ENCODE measurements around the gene SHOC2. TPM values are rescaled to one million over a fixed set of nuclear protein-coding genes. Genes with fewer than 3 reads are reported as not detected.

Gene SHOC2
- polyA plus RNA-seq, 3 donors = 13.9 to 69.9 (median 68.9) TPM

DNA sequence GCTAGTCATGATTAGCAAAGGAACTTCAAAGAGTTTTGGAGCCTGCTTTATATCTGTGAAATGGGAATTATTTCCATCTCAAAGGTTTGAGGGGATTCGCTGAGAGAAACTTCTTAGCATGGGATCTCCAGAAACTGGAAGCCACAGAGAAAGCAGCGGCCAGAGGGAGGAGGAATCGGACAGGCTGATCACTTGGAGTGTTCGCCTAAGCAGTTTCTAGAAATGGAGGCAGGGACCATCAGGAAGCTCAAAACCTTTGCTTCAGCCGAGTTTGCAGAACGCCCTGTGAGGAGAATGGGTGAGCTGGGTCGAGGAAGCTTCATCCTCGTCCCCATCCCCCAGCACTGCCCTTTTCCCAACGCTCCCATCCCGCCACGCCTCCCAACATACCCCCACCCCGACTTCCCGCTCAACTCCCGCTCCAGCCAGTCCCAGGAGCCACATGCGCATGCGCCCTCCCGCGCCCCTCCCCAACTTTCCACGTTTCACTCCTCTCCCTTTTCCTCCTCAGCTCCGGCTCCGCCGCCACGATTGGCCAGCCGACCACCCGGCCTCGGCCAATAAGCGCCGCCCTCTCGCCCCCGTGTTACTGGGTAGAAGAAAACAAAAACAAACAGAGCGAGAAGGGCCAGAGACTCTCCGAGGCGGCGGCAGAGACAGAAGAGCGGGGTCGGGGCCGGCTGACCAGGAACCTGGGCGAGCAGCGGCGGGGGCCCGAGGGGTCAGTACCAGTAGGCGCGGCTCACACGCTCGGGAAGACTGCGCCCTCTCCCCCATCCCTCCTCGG lies 47.9 kb upstream of the SHOC2 start, which contains the start of gene PDCD4:
TSS of gene PDCD4 (plus strand) at position 631 of the 787 bp plus-strand sequence. CDS start 4,100 bp downstream, outside the sequence.
- peaks cover 6 to 7% of the 10 kb centered on the region in 2 donors for H3K36me3 ChIP-seq (replicated peaks in 1 of 2; ENCODE audit: control insufficient read depth in 1 of 2, insufficient read depth in 2 of 2, low read length in 2 of 2)
- TF ChIP-seq, protein P1, sequence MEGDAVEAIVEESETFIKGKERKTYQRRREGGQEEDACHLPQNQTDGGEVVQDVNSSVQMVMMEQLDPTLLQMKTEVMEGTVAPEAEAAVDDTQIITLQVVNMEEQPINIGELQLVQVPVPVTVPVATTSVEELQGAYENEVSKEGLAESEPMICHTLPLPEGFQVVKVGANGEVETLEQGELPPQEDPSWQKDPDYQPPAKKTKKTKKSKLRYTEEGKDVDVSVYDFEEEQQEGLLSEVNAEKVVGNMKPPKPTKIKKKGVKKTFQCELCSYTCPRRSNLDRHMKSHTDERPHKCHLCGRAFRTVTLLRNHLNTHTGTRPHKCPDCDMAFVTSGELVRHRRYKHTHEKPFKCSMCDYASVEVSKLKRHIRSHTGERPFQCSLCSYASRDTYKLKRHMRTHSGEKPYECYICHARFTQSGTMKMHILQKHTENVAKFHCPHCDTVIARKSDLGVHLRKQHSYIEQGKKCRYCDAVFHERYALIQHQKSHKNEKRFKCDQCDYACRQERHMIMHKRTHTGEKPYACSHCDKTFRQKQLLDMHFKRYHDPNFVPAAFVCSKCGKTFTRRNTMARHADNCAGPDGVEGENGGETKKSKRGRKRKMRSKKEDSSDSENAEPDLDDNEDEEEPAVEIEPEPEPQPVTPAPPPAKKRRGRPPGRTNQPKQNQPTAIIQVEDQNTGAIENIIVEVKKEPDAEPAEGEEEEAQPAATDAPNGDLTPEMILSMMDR (IDR thresholded peaks at IDR 0.05) = no peak
- peaks cover 43 to 63% of the 10 kb centered on the region in 2 donors for H3K4me1 ChIP-seq (ENCODE audit: control insufficient read depth in 1 of 2, insufficient read depth in 2 of 2, low read length in 2 of 2)
- peak within 1 kb of the TSS; percentile 88 for H3K4me2 ChIP-seq (replicated peaks; ENCODE audit: extremely low read depth, low read length, poor library complexity, severe bottlenecking)
- H4K20me1 ChIP-seq (ENCODE audit: insufficient read depth, low read length) = peaks cover 27% of the 10 kb centered on the region
- peak within 1 kb of the TSS; percentile 84 for H2AFZ ChIP-seq (ENCODE audit: insufficient read depth, low read depth, low read length, poor library complexity, severe bottlenecking)
- WGBS (ENCODE audit: insufficient coverage) = under 1% methylated on average over 42 of the region's 47 CpGs
- Mint-ChIP-seq H3K27me3 (ENCODE audit: low read depth in 3 of 3) (peaks cover 0 to 2% (median 0%) of the 10 kb centered on the region in 3 donors), H3K36me3 (peaks cover 0 to 7% of the 10 kb centered on the region in 2 donors), H3K27ac (peak within 1 kb of the TSS; percentile 87 to 96 (median 94)), H3K9me3 (no peaks in the 10 kb centered on the region), H3K4me1 (peaks cover 61% of the 10 kb centered on the region), H3K4me3 (peak within 1 kb of the TSS; percentile 91 to 92)
- DNase-seq = peak; percentile 90 to 95 (median 94)
- intact Hi-C loops (cut with micrococcal nuclease) = loop anchor here (1.0 to 10.0 kb wide), 5 partner anchors 9 to 67 kb away; partner anchors contain the start of genes BBIP1 (in 1 of the 2) and SHOC2 (in 1 of the 2)
- H3K79me2 ChIP-seq (ENCODE audit: insufficient read depth, low read length) = peaks cover 57% of the 10 kb centered on the region
- H3K27ac ChIP-seq (ENCODE audit: low read depth in 1 of 2, low read length in 2 of 2) = peak within 1 kb of the TSS; percentile 88 to 92
- no peaks in the 10 kb centered on the region for H3K9me3 ChIP-seq (replicated peaks in 1 of 2; ENCODE audit: control insufficient read depth in 1 of 2, insufficient read depth in 1 of 2, low read length in 2 of 2)
- H3K9ac ChIP-seq (ENCODE audit: insufficient read depth, low read length, poor library complexity, severe bottlenecking) = peak within 1 kb of the TSS; percentile 93
- no peaks in the 10 kb centered on the region for H3K27me3 ChIP-seq (ENCODE audit: control insufficient read depth in 2 of 2, insufficient read depth in 2 of 2, low read length in 2 of 2)
- peak within 1 kb of the TSS; percentile 88 to 95 (median 89) for H3K4me3 ChIP-seq (replicated peaks in 1 of 3; ENCODE audit: low read depth in 2 of 3, low read length in 3 of 3)

DNA sequence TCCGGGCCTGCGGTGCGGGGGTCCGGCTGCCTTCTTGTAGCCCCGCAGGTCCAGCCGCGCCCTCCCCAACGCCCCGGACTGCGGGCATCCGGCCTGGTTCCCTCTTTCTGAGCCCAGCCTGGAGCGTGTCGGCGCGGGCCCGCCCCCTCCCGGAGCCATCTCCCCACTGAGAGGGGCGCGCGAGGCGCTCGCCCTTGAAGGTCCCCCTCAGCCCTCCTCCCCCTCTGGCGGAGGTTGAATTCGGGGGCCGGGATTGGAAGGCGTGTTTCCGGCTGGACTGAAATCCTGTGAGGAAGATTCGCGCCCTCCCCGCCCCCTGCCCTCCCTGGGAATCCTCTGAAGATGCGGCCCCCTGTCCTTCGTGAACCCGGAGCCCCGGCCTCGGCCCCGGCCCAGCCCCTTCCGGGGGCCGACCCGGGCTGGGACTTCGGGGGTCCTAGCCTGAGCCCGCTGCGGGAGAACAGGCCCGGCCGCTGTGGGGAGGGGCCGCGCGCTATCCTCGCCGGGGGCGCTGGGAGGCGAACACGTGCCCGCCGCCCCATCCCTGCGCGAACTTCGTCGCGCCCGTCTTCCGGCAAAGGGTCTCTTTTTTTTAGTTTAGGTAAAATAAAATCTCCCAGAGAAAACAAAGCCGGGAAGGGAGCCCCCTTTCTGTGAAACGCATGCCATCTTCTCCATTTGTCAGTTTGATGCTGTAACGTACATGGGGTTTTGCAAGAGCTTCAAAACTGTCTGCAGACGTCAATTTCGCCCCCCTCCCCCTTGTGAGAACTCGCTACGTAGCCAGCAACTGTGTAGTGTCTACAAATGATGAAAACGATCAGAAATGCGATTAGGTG lies 47.0 kb upstream of the SHOC2 start:
- H4K20me1 ChIP-seq (ENCODE audit: insufficient read depth, low read length) = peaks cover 36% of the 10 kb centered on the region
- Mint-ChIP-seq H3K4me3 (peak overlapping the region; percentile 88 to 91), H3K4me1 (peaks cover 56% of the 10 kb centered on the region), H3K36me3 (peaks cover 0 to 10% of the 10 kb centered on the region in 2 donors), H3K27ac (peak overlapping the region; percentile 87 to 96 (median 93)), H3K27me3 (ENCODE audit: low read depth in 3 of 3) (peaks cover 0 to 2% (median 0%) of the 10 kb centered on the region in 3 donors), H3K9me3 (no peaks in the 10 kb centered on the region)
- H3K4me2 ChIP-seq (replicated peaks; ENCODE audit: extremely low read depth, low read length, poor library complexity, severe bottlenecking) = peak overlapping the region; percentile 88
- TF ChIP-seq, protein P1 (IDR thresholded peaks at IDR 0.05) = peak; percentile 46
- peak overlapping the region; percentile 24 for H2AFZ ChIP-seq (ENCODE audit: insufficient read depth, low read depth, low read length, poor library complexity, severe bottlenecking)
- no peaks in the 10 kb centered on the region for H3K9me3 ChIP-seq (replicated peaks in 1 of 2; ENCODE audit: control insufficient read depth in 1 of 2, insufficient read depth in 1 of 2, low read length in 2 of 2)
- H3K36me3 ChIP-seq (replicated peaks in 1 of 2; ENCODE audit: control insufficient read depth in 1 of 2, insufficient read depth in 2 of 2, low read length in 2 of 2) = peaks cover 13 to 15% of the 10 kb centered on the region in 2 donors
- peaks cover 66% of the 10 kb centered on the region for H3K79me2 ChIP-seq (ENCODE audit: insufficient read depth, low read length)
- under 1% methylated on average over 44 of the region's 70 CpGs for WGBS (ENCODE audit: insufficient coverage)
- no peaks in the 10 kb centered on the region for H3K27me3 ChIP-seq (ENCODE audit: control insufficient read depth in 2 of 2, insufficient read depth in 2 of 2, low read length in 2 of 2)
- DNase-seq = peak; percentile 78 to 86 (median 85)
- H3K4me1 ChIP-seq (ENCODE audit: control insufficient read depth in 1 of 2, insufficient read depth in 2 of 2, low read length in 2 of 2) = peaks cover 34 to 54% of the 10 kb centered on the region in 2 donors
- peak overlapping the region; percentile 88 to 92 for H3K27ac ChIP-seq (ENCODE audit: low read depth in 1 of 2, low read length in 2 of 2)
- peak overlapping the region; percentile 88 to 95 (median 89) for H3K4me3 ChIP-seq (replicated peaks in 1 of 3; ENCODE audit: low read depth in 2 of 3, low read length in 3 of 3)
- peak overlapping the region; percentile 93 for H3K9ac ChIP-seq (ENCODE audit: insufficient read depth, low read length, poor library complexity, severe bottlenecking)
- intact Hi-C loops (cut with micrococcal nuclease) = loop anchor here (1.0 to 10.0 kb wide), 5 partner anchors 10 to 68 kb away; partner anchors contain the start of genes BBIP1 (in 1 of the 2) and SHOC2 (in 1 of the 2)
